ENCODE data around the gene POC1A. TPM values are rescaled to one million over a fixed set of nuclear protein-coding genes. Genes with fewer than 3 reads are reported as not detected.

The POC1A gene
- total RNA-seq, 4 donors from 2014 or later = 0.65 to 2.0 (median 1.2) TPM

GRCh38 chr3:52061121-52061910, 92.9 kb downstream of the POC1A start:
- TF ChIP-seq CTCF (IDR thresholded peaks at IDR 0.05) = no peak
- ATAC-seq (ENCODE audit: low FRiP score) (no peak), DNase-seq (ENCODE audit: low spot score) (no peak)

GRCh38 chr3:52059781-52060180, 94.4 kb downstream of the POC1A start:
- no peak for ATAC-seq (ENCODE audit: low FRiP score)
- no peak for TF ChIP-seq CTCF (IDR thresholded peaks at IDR 0.05)

GRCh38 chr3:52057812-52058495, 96.3 kb downstream of the POC1A start:
- ATAC-seq (ENCODE audit: low FRiP score) (no peak), DNase-seq (ENCODE audit: low spot score) (no peak)
- no peak for TF ChIP-seq CTCF (IDR thresholded peaks at IDR 0.05)

More at GRCh38 chr3:52059781-52060180, 94.4 kb downstream of the POC1A start:
- no peak for DNase-seq (ENCODE audit: low spot score)

- peak; percentile 94 for DNase-seq (ENCODE audit: low spot score)
- TF ChIP-seq CTCF (IDR thresholded peaks at IDR 0.05) = no peak
- peak; percentile 94 for ATAC-seq (ENCODE audit: low FRiP score)
Observed at GRCh38 chr3:52056968-52057811, 97.0 kb downstream of the POC1A start.

GRCh38 chr3:52056521-52056967, 97.7 kb downstream of the POC1A start, which contains the start of gene DUSP7:
DUSP7 (minus strand) TSS chr3:52056571; CDS start chr3:52056366, 205 bp downstream.
- peak; percentile 51 for ATAC-seq (ENCODE audit: low FRiP score)

More at GRCh38 chr3:52056521-52056967, 97.7 kb downstream of the POC1A start, which contains the start of gene DUSP7:
- no peak for DNase-seq (ENCODE audit: low spot score)
- TF ChIP-seq CTCF (IDR thresholded peaks at IDR 0.05) = no peak

Measured in omental fat pad (tissue), 4 donors.